Tibial artery (tissue), 4 donors: ENCODE measurements around the gene REX1BD.

Experiments used
- DNase-seq, 2 donors: peaks; one replicate each; pipeline ENCODE4 v3.0.0-alpha.2; 2019
- H3K27ac ChIP-seq, 2 donors: fragments of 200-600 bp; sonication (generic) in 1 of 2; 1 replicate in 1 of 2; 2 replicates in 1 of 2; pipeline ENCODE4 v1.5.1; 2018 to 2019; ENCODE audit warnings: mild to moderate bottlenecking in 1 of 2
- H3K27me3 ChIP-seq, 2 donors: fragments of 200-600 bp; sonication (generic) in 1 of 2; one replicate each; pipeline versions ENCODE4 v1.5.1 to v1.6.0; 2016 to 2019
- H3K36me3 ChIP-seq, 3 donors: fragments of 200-600 bp; sonication (generic) in 2 of 3; one replicate each; pipeline ENCODE4 v1.5.1; 2016 to 2019; ENCODE audit warnings: mild to moderate bottlenecking in 2 of 3
- H3K4me1 ChIP-seq, 4 donors: fragments of 200-600 bp; sonication (generic) in 2 of 4; 1 replicate in 3 of 4; 2 replicates in 1 of 4; pipeline ENCODE4 v1.5.1; 2016 to 2019
- H3K4me3 ChIP-seq, 2 donors: fragments of 200-600 bp; sonication (generic) in 1 of 2; 1 replicate in 1 of 2; 2 replicates in 1 of 2; pipeline ENCODE4 v1.5.1; 2018 to 2019; ENCODE audit warnings: mild to moderate bottlenecking in 2 of 2
- H3K9me3 ChIP-seq, 3 donors: fragments of 200-600 bp; sonication (generic) in 1 of 3; one replicate each; pipeline ENCODE4 v1.5.1; 2016 to 2019
- intact Hi-C: fragments of 100-400 bp; cut with DNase I; formaldehyde crosslinking; loops from one replicate; pipeline ENCODE4 v1.15.0; 2023; ENCODE audit warnings: low total_unique reads
- TF ChIP-seq, protein P1 (sequence below), 2 experiments: fragments of 200-600 bp in 1 of 2; fragments of 450-650 bp in 1 of 2; IDR thresholded peaks; one replicate each; pipeline ENCODE4 v1.5.1; 2017 to 2019; ENCODE audit warnings: antibody characterized with exemption in 2 of 2, mild to moderate bottlenecking in 1 of 2, moderate library complexity in 1 of 2

Gene REX1BD

DNA sequence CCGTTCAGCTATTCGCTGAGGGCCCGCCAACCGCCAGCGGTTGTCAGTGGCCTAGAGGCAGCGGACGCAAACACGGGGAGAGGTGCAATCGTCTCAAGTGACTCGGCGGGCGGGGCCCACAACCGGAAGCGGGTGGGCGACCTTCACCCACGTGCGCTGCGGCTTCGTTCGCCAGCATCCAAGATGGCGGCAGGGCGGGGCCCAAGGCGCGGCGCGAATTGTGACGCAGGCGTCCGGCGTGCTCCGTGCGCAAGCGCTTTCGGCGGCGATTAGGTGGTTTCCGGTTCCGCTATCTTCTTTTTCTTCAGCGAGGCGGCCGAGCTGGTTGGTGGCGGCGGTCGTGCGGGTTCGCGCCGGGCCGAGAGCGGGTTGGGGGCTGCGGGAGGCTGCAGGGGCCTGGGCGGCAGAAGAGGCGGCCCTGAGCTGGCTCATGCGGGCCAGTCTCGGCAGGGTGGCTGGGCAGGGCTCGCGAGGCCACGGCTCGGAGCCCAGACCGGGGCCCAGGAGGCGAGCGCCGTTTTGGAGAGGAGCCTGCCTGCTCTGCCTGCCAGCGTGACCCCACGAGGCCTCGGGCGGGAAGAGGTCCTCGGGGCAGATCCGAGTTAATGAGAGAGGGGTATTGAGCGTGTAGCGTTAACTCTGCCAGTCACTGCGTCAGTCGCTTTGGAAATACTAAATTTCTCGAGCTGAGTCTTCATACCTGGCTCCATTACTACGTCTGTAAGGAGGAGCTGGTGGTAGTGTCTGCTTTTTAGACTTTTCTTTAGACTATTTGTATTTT, 16.8 kb upstream of the REX1BD start, which contains the start of gene UBA52:
UBA52 (plus strand) TSS at position 294 of the 781 bp plus-strand sequence. CDS start 1,444 bp downstream, outside the sequence.
- no peaks in the 10 kb centered on the region for H3K27me3 ChIP-seq
- DNase-seq: peak; percentile 98 to 99
- peaks cover 0 to 22% (median 13%) of the 10 kb centered on the region in 4 donors for H3K4me1 ChIP-seq
- no peaks in the 10 kb centered on the region for H3K9me3 ChIP-seq
- TF ChIP-seq, protein P1, sequence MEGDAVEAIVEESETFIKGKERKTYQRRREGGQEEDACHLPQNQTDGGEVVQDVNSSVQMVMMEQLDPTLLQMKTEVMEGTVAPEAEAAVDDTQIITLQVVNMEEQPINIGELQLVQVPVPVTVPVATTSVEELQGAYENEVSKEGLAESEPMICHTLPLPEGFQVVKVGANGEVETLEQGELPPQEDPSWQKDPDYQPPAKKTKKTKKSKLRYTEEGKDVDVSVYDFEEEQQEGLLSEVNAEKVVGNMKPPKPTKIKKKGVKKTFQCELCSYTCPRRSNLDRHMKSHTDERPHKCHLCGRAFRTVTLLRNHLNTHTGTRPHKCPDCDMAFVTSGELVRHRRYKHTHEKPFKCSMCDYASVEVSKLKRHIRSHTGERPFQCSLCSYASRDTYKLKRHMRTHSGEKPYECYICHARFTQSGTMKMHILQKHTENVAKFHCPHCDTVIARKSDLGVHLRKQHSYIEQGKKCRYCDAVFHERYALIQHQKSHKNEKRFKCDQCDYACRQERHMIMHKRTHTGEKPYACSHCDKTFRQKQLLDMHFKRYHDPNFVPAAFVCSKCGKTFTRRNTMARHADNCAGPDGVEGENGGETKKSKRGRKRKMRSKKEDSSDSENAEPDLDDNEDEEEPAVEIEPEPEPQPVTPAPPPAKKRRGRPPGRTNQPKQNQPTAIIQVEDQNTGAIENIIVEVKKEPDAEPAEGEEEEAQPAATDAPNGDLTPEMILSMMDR (IDR thresholded peaks at IDR 0.05): no peak
- intact Hi-C loops: no loop called here
- peaks cover 56 to 66% (median 65%) of the 10 kb centered on the region in 3 donors for H3K36me3 ChIP-seq
- H3K27ac ChIP-seq: peak within 1 kb of the TSS; percentile 86 to 91
- peak within 1 kb of the TSS; percentile 80 to 91 for H3K4me3 ChIP-seq

DNA sequence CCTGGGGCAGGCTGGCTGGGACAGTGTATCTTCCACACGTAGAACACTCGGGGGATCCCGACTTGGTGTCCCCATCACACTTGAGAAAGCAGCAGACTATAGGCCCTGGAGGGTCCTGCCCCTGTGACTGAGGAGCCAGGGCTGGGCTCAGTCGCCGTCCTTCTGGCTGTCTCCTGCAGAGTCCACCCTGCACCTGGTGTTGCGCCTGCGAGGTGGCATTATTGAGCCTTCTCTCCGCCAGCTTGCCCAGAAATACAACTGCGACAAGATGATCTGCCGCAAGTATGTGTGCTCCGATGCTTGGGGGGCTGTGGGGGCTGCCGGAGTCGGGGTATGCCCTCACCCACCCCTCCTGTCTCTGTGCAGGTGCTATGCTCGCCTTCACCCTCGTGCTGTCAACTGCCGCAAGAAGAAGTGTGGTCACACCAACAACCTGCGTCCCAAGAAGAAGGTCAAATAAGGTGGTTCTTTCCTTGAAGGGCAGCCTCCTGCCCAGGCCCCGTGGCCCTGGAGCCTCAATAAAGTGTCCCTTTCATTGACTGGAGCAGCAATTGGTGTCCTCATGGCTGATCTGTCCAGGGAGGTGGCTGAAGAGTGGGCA, 13.8 kb upstream of the REX1BD start:
- peaks cover 0 to 22% (median 13%) of the 10 kb centered on the region in 4 donors for H3K4me1 ChIP-seq
- no peak for DNase-seq
- intact Hi-C loops: no loop called here
- peaks cover 33 to 47% (median 44%) of the 10 kb centered on the region in 3 donors for H3K36me3 ChIP-seq
- TF ChIP-seq, protein P1 (IDR thresholded peaks at IDR 0.05): no peak
- H3K27me3 ChIP-seq: no peaks in the 10 kb centered on the region
- no peaks in the 10 kb centered on the region for H3K9me3 ChIP-seq
- H3K27ac ChIP-seq: no peak overlapping the region
- H3K4me3 ChIP-seq: no peak overlapping the region

DNA sequence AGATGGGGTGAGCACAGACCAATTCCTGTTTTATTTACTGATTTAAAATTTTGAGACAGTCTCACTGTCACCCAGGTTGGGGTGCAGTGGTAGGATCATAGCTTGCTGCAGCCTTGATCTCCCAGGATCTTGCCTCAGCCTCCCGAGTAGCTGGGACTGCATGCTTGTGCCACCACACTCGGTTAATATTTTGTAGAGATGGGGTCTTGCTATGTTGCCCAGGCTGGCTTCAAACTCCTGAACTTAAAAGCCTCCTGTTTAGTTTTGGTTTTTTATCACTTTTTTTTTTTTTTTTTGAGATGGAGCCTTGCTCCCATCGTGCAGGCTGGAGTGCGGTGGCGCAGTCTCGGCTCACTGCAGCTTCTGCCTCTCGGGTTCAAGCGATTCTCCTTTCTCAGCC, 12.2 kb upstream of the REX1BD start:
- no peaks in the 10 kb centered on the region for H3K27me3 ChIP-seq
- no peaks in the 10 kb centered on the region for H3K9me3 ChIP-seq
- DNase-seq: no peak
- TF ChIP-seq, protein P1 (IDR thresholded peaks at IDR 0.05): no peak
- intact Hi-C loops: no loop called here
- no peak overlapping the region for H3K27ac ChIP-seq
- peaks cover 33 to 47% (median 44%) of the 10 kb centered on the region in 3 donors for H3K36me3 ChIP-seq
- no peak overlapping the region for H3K4me3 ChIP-seq
- peaks cover 0 to 17% (median 13%) of the 10 kb centered on the region in 4 donors for H3K4me1 ChIP-seq

DNA sequence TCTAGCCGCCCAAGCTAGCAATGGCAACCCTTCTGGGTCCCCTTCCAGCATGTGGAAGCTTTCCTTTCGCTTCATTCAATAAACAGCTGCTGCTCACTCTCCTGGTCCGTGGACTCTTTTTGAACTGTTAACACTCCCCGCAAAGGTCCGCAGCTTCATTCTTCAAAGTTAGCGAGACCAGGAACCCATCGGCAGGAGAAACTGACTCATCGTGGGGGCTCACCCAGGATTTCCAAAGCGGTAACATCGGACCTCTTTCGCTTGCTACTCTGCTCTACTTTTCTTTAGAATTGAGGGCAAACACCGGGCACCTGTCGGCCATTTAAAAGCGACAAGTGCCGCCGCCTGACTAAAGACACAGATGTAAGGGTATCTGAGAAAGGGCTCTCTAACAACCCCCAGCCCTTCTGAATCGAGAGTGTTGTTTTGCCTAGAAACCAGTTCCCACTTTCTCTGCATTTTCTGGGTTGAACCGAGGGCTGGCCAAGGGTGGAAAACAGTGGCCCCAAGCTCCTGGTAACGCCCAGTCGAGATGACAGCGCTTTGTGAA, 11.2 kb upstream of the REX1BD start:
- TF ChIP-seq, protein P1 (IDR thresholded peaks at IDR 0.05): no peak
- no peak for DNase-seq
- intact Hi-C loops: no loop called here
- peaks cover 33 to 47% (median 44%) of the 10 kb centered on the region in 3 donors for H3K36me3 ChIP-seq
- H3K4me3 ChIP-seq: no peak overlapping the region
- H3K27me3 ChIP-seq: no peaks in the 10 kb centered on the region
- H3K4me1 ChIP-seq: peaks cover 0 to 14% (median 10%) of the 10 kb centered on the region in 4 donors
- no peaks in the 10 kb centered on the region for H3K9me3 ChIP-seq
- H3K27ac ChIP-seq: no peak overlapping the region

DNA sequence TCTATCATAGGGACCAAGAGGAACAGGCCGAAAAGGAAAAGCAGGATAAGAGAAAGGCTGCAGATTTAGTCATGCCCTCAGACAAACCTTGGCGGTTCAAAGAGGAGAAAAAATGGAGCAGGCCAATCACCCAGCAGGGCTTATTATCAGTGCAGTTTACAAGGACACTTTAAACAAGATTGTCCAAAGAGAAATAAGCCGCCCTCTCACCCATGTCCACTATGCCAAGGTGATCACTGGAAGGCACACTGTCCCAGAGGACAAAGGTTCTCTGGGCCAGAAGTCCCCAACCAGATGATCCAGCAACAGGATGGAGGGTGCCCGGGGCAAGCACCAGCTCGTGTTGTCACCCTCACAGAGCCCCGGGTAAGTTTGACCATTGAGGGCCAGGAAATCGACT, 8.3 kb upstream of the REX1BD start:
- intact Hi-C loops: loop anchor here (5.0 kb wide), 1 partner anchor 128 kb away; no protein-coding TSS in a partner anchor
- TF ChIP-seq, protein P1 (IDR thresholded peaks at IDR 0.05): no peak

More for the DNA sequence above, 8.3 kb upstream of the REX1BD start:
- no peaks in the 10 kb centered on the region for H3K27me3 ChIP-seq
- no peaks in the 10 kb centered on the region for H3K4me1 ChIP-seq
- peaks cover 13 to 24% (median 21%) of the 10 kb centered on the region in 3 donors for H3K36me3 ChIP-seq
- no peak overlapping the region for H3K27ac ChIP-seq
- no peaks in the 10 kb centered on the region for H3K9me3 ChIP-seq
- no peak for DNase-seq
- H3K4me3 ChIP-seq: no peak overlapping the region
